OCI-LY3 (cell line): ENCODE data around the gene KIF3A.

Experiments used
- H2AFZ ChIP-seq: fragments of 200-600, 300-600 bp; shearing (Covaris generic); 2 replicates; pipeline ENCODE4 v1.6.0; 2014; ENCODE audit warnings: antibody characterized with exemption, low read depth, low read length
- H3K27ac ChIP-seq: fragments of 200-600, 300-600 bp; sonication (generic); 2 replicates; pipeline ENCODE4 v1.5.1; 2014; ENCODE audit warnings: mild to moderate bottlenecking, low read length, moderate library complexity, mixed read lengths
- H3K27me3 ChIP-seq: fragments of 200-600, 300-600 bp; sonication (generic); 2 replicates; pipeline ENCODE4 v1.6.1; 2014; ENCODE audit warnings: low read depth, low read length, mixed read lengths
- H3K36me3 ChIP-seq: fragments of 200-600, 300-600 bp; sonication (generic); replicated peaks from 2 replicates; pipeline ENCODE3; 2014; ENCODE audit warnings: low read depth, low read length, mixed read lengths
- H3K4me1 ChIP-seq: fragments of 300-600, 200-600 bp; sonication (generic); 2 replicates; pipeline ENCODE4 v1.6.1; 2014; ENCODE audit warnings: low read length, mixed read lengths
- H3K4me2 ChIP-seq: fragments of 200-600, 300-600 bp; sonication (generic); 2 replicates; pipeline ENCODE4 v1.6.1; 2014; ENCODE audit warnings: low read length, mixed read lengths
- H3K4me3 ChIP-seq: fragments of 300-600, 200-600 bp; sonication (generic); 2 replicates; pipeline ENCODE4 v1.5.1; 2014; ENCODE audit warnings: antibody characterized with exemption, mild to moderate bottlenecking, low read length, moderate library complexity
- H3K79me2 ChIP-seq: fragments of 300-600, 200-600 bp; shearing (Covaris generic); 2 replicates; pipeline ENCODE4 v1.6.1; 2014; ENCODE audit warnings: mild to moderate bottlenecking, low read length, mixed read lengths
- H3K9ac ChIP-seq: fragments of 300-600, 200-600 bp; shearing (Covaris generic); 2 replicates; pipeline ENCODE4 v1.6.0; 2014; ENCODE audit warnings: mild to moderate bottlenecking, low read length, moderate library complexity
- H3K9me3 ChIP-seq: fragments of 200-600, 300-600 bp; shearing (Covaris generic); 2 replicates; pipeline ENCODE4 v1.6.1; 2014; ENCODE audit warnings: low read length, mixed read lengths; ENCODE audit not compliant: insufficient read depth
- H4K20me1 ChIP-seq: fragments of 200-600, 300-600 bp; sonication (generic); 2 replicates; pipeline ENCODE4 v1.6.1; 2016; ENCODE audit warnings: low read length, mixed read lengths; ENCODE audit not compliant: insufficient read depth
- EZH2phosphoT487 ChIP-seq: fragments of 200-600 bp; shearing (Covaris generic); IDR thresholded peaks from 2 replicates; pipeline ENCODE4 v1.6.1; 2018; ENCODE audit warnings: antibody characterized with exemption, mixed run types, low read depth
- TF ChIP-seq, protein P1 (sequence below): fragments of 200-600, 300-600 bp; sonication (generic); IDR thresholded peaks from 2 replicates; pipeline ENCODE4 v1.5.1; 2014; ENCODE audit warnings: antibody characterized with exemption, low read length, low read depth

KIF3A gene

DNA sequence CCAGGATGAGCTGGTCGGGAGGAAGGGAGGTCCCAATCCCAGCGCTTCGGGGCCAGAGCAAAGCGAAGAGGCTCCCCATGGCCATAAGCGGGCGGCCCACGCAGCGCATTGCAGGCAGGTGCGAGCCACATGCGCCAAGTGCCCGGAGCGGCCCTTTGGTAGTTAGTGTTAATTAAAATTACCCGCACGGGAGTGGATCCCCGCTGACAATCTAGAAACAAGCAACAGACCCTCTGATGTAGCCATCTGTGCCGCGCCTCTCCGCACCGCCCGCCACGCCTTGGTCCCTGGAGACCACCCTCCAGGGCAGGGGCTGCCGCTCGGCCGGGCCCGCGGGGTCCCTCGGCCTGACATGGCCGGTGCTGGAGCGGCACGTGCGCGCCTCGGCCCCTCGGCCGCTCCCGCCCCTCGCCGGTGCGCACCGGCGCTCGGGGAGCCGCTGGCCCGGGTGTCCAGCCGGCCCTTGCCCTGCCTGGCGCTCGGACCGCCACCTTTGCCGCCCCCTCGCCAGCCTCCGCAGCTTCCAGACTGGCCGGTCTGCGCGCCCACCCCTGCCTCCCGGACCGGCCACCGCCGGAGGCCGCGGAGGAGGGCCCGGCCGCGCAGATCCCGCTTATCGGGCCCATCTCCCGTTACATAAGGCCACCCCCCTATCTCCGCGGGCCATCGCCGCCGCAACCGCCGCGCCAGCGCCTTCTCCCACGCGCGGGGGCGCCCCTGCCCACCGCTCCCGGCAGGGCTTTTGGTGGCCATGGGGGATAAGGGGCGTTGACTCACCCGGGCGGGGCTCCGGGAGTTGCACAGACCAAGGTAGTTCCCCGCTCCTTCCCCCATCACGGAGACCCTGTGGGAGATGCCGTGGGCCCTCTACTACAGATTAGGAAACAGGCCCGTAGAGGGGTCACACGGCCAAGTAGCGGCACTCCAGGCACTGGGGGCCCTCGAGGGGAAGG, 81.2 kb downstream of the KIF3A start:
- no peak overlapping the region for H2AFZ ChIP-seq
- no peak overlapping the region for H3K4me3 ChIP-seq
- H3K9me3 ChIP-seq: no peaks in the 10 kb centered on the region
- H3K9ac ChIP-seq: no peak overlapping the region
- no peaks in the 10 kb centered on the region for H3K27me3 ChIP-seq
- no peaks in the 10 kb centered on the region for H4K20me1 ChIP-seq
- TF ChIP-seq EZH2phosphoT487: no peak
- TF ChIP-seq, protein P1, sequence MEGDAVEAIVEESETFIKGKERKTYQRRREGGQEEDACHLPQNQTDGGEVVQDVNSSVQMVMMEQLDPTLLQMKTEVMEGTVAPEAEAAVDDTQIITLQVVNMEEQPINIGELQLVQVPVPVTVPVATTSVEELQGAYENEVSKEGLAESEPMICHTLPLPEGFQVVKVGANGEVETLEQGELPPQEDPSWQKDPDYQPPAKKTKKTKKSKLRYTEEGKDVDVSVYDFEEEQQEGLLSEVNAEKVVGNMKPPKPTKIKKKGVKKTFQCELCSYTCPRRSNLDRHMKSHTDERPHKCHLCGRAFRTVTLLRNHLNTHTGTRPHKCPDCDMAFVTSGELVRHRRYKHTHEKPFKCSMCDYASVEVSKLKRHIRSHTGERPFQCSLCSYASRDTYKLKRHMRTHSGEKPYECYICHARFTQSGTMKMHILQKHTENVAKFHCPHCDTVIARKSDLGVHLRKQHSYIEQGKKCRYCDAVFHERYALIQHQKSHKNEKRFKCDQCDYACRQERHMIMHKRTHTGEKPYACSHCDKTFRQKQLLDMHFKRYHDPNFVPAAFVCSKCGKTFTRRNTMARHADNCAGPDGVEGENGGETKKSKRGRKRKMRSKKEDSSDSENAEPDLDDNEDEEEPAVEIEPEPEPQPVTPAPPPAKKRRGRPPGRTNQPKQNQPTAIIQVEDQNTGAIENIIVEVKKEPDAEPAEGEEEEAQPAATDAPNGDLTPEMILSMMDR: no peak
- H3K36me3 ChIP-seq: no peaks in the 10 kb centered on the region
- H3K4me1 ChIP-seq: peaks cover 5% of the 10 kb centered on the region; the same call in 1 of the 2 replicates
- H3K79me2 ChIP-seq: no peaks in the 10 kb centered on the region
- no peak overlapping the region for H3K4me2 ChIP-seq
- no peak overlapping the region for H3K27ac ChIP-seq

DNA sequence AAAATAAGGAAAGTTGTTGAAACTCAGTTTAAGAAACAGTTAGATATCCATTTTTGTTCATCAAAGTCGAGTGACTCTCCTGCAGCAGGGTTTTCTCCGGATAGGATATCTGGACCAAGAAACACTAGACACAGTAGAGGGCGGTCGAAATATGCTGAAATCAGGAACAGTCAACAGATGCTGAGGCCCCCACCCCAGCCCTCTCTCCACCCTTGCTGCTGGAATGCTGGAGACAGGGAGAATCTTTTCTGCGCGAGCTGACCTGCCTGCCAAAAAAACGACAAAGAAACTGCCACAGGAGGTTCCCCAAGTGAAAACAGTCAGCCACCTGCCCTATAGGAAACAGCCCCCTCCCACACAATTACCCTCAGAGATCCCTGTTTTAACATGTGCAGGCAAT, 83.6 kb downstream of the KIF3A start:
- H3K27me3 ChIP-seq: no peaks in the 10 kb centered on the region
- no peak overlapping the region for H3K4me3 ChIP-seq
- H2AFZ ChIP-seq: no peak overlapping the region
- H3K9me3 ChIP-seq: no peaks in the 10 kb centered on the region
- no peak overlapping the region for H3K27ac ChIP-seq
- H3K4me1 ChIP-seq: no peaks in the 10 kb centered on the region
- H3K79me2 ChIP-seq: no peaks in the 10 kb centered on the region
- H3K9ac ChIP-seq: no peak overlapping the region
- H3K36me3 ChIP-seq: no peaks in the 10 kb centered on the region
- TF ChIP-seq EZH2phosphoT487: no peak
- TF ChIP-seq, protein P1: no peak
- no peaks in the 10 kb centered on the region for H4K20me1 ChIP-seq
- no peak overlapping the region for H3K4me2 ChIP-seq

DNA sequence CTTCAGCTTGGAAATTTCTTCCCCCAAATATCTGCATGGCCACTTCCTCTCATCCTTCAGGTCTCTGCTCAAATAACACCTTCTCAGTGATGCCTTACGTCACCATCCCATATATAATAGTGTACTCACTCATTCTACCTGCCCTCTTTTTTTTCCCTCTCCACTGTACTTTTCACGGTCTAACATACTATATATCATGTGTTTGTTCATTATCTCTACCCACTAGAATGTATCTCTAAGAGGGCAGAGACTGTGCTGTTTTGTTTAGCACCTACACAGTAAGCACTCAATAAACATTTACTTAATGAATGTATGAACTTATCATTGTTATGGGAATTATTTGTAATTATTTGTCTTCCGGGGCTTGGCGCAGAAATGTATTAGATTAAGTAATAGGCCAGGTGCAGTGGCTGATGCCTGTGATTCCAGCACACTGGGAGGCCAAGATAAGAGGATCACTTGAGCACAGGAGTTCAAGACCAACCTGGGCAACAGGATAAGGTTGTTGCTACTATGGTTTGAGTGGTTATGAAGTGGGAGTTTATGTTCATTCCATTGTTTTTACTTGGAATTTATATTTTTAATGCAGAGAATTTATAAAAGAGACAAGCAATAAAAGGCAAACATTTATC, 85.4 kb downstream of the KIF3A start:
- no peak overlapping the region for H3K4me3 ChIP-seq
- H3K4me2 ChIP-seq: no peak overlapping the region
- no peak overlapping the region for H2AFZ ChIP-seq
- no peaks in the 10 kb centered on the region for H3K79me2 ChIP-seq
- no peak overlapping the region for H3K27ac ChIP-seq
- no peaks in the 10 kb centered on the region for H3K27me3 ChIP-seq
- H3K9me3 ChIP-seq: no peaks in the 10 kb centered on the region; the same call in 1 of the 2 replicates
- no peaks in the 10 kb centered on the region for H3K4me1 ChIP-seq
- no peaks in the 10 kb centered on the region for H4K20me1 ChIP-seq
- no peak overlapping the region for H3K9ac ChIP-seq
- peaks cover 4% of the 10 kb centered on the region for H3K36me3 ChIP-seq
- TF ChIP-seq, protein P1: no peak
- TF ChIP-seq EZH2phosphoT487: no peak

DNA sequence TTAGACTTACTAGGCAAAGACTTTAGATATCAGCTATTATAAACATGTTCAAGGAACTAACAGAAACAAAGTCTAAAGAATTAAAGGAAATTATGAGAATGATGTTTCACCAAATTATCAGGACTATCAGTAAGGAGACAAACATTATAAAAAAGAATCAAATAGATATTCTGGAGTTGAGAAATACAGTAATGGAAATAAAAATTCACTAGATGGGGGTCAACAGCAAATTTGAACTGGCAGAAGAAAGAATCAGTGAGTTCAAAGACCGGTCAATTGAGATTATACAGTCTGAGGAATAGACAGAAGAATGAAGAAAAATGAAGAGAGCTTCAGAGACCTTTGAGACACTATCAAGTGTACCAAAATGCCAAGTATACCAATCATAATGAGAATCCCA, 89.0 kb downstream of the KIF3A start:
- H3K9me3 ChIP-seq: no peaks in the 10 kb centered on the region; the same call in 1 of the 2 replicates
- no peaks in the 10 kb centered on the region for H3K27me3 ChIP-seq
- H3K4me3 ChIP-seq: no peak overlapping the region
- H3K4me1 ChIP-seq: no peaks in the 10 kb centered on the region
- H3K9ac ChIP-seq: no peak overlapping the region
- H3K27ac ChIP-seq: no peak overlapping the region
- no peaks in the 10 kb centered on the region for H4K20me1 ChIP-seq
- H2AFZ ChIP-seq: no peak overlapping the region
- TF ChIP-seq EZH2phosphoT487: no peak
- TF ChIP-seq, protein P1: no peak
- peaks cover 14% of the 10 kb centered on the region for H3K36me3 ChIP-seq
- H3K79me2 ChIP-seq: no peaks in the 10 kb centered on the region
- no peak overlapping the region for H3K4me2 ChIP-seq
